ENCODE results near the gene CDC14A. TPM values are rescaled to one million over a fixed set of nuclear protein-coding genes. Genes with fewer than 3 reads are reported as not detected.
"Not testable (repeated sequence)": the region's sequence is repeated elsewhere in the genome, so short reads cannot be mapped to it uniquely, and the experiment has no call there.

The CDC14A gene
- total and polyA plus RNA-seq, 11 donors, result 1.7 to 8.8 (median 3.5) TPM

DNA sequence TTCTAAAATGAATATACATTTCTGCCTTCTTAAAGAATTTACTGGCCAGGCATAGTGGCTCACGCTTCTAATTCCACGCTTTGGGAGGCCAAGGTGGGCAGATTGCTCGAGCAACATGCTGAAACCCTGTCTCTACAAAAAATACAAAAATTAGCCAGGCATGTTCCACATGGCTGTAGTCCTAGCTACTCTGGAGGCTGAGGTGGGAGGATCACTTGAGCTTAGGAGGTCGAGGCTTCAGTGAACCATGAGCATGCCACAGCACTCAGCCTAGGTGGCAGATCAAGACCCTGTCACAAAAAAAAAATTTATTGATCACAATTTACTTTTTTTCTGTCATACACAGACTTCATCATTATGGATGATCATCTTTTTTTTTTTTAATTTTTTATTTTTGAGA lies 11.5 kb downstream of the CDC14A start:
- Histone ChIP-seq H3K4me1 (peaks cover 6 to 40% (median 18%) of the 10 kb centered on the region in 12 donors), H3K36me3 (peaks cover 0 to 4% (median 0%) of the 10 kb centered on the region in 9 donors), H3K27me3 (no peaks in the 10 kb centered on the region), H3K4me3 (no peak overlapping the region), H3K9me3 (no peaks in the 10 kb centered on the region), H3K27ac (no peak overlapping the region)
- WGBS, 4 donors, result 88 to 99% (median 98%) methylated on average over 4 of the region's 4 CpGs
- intact Hi-C loops (cut with DNase I), result no loop called here
- TF ChIP-seq, protein P1, sequence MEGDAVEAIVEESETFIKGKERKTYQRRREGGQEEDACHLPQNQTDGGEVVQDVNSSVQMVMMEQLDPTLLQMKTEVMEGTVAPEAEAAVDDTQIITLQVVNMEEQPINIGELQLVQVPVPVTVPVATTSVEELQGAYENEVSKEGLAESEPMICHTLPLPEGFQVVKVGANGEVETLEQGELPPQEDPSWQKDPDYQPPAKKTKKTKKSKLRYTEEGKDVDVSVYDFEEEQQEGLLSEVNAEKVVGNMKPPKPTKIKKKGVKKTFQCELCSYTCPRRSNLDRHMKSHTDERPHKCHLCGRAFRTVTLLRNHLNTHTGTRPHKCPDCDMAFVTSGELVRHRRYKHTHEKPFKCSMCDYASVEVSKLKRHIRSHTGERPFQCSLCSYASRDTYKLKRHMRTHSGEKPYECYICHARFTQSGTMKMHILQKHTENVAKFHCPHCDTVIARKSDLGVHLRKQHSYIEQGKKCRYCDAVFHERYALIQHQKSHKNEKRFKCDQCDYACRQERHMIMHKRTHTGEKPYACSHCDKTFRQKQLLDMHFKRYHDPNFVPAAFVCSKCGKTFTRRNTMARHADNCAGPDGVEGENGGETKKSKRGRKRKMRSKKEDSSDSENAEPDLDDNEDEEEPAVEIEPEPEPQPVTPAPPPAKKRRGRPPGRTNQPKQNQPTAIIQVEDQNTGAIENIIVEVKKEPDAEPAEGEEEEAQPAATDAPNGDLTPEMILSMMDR (IDR thresholded peaks at IDR 0.05), result no peak
- no peak for TF ChIP-seq POLR2A (IDR thresholded peaks at IDR 0.05)
- ATAC-seq, result no peak
- no peak for DNase-seq

DNA sequence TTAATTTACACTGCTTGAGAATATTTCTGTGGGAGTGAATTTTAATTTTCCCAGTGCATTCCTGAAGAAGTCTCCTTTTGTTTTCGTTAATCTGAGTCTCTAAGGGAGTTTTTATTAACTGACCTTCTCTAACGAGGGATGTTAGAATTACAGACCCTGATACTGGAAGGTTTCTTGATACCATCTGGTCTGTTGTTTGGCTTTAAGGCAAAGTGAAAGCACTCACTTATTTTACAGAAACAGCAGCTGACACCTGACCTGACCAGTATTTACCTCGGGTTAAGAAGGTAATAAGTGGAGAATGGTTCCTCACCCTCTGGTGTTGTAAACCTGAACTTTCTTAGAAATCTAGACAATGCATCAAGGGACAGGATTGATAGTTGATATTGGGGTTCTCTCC lies 12.4 kb downstream of the CDC14A start:
- H3K4me3 ChIP-seq, result no peak overlapping the region
- H3K27me3 ChIP-seq, result no peaks in the 10 kb centered on the region
- H3K9me3 ChIP-seq, result peaks cover 0 to 6% (median 0%) of the 10 kb centered on the region in 12 donors
- peaks cover 6 to 31% (median 13%) of the 10 kb centered on the region in 12 donors for H3K4me1 ChIP-seq
- TF ChIP-seq, protein P1 (IDR thresholded peaks at IDR 0.05), result no peak
- TF ChIP-seq POLR2A (IDR thresholded peaks at IDR 0.05), result no peak
- H3K36me3 ChIP-seq, result no peaks in the 10 kb centered on the region
- no peak overlapping the region for H3K27ac ChIP-seq
- WGBS, 4 donors, result 55 to 81% (median 65%) methylated on average over 3 of the region's 3 CpGs
- DNase-seq (no peak), ATAC-seq (no peak)
- intact Hi-C loops (cut with DNase I), result no loop called here

DNA sequence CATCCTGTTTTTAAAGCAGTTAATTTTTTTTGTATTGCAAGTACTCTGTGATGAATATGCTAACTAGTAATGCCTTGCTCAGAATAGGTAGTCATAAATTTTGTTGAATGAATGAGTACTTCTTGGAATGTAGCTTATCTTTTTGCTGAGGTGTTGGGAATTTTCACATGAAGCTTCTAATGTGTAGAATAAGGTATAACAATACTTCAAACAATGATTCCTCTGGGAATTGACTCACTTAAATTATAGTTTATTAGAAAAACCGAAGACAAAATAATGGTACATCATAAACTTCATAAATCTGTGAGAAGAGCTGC lies 13.9 kb downstream of the CDC14A start:
- ATAC-seq, result no peak
- no peak overlapping the region for H3K4me3 ChIP-seq
- peaks cover under 1 to 16% (median 4%) of the 10 kb centered on the region in 12 donors for H3K4me1 ChIP-seq
- H3K27ac ChIP-seq, result no peak overlapping the region
- H3K36me3 ChIP-seq, result no peaks in the 10 kb centered on the region
- no peak for DNase-seq
- H3K9me3 ChIP-seq, result peaks cover 0 to 6% (median 0%) of the 10 kb centered on the region in 12 donors
- H3K27me3 ChIP-seq, result no peaks in the 10 kb centered on the region
- intact Hi-C loops (cut with DNase I), result no loop called here
- 96 to 100% (median 98%) methylated on average over 1 of the region's 1 CpG for WGBS, 4 donors
- TF ChIP-seq, protein P1 (IDR thresholded peaks at IDR 0.05), result no peak
- TF ChIP-seq POLR2A (IDR thresholded peaks at IDR 0.05), result no peak

DNA sequence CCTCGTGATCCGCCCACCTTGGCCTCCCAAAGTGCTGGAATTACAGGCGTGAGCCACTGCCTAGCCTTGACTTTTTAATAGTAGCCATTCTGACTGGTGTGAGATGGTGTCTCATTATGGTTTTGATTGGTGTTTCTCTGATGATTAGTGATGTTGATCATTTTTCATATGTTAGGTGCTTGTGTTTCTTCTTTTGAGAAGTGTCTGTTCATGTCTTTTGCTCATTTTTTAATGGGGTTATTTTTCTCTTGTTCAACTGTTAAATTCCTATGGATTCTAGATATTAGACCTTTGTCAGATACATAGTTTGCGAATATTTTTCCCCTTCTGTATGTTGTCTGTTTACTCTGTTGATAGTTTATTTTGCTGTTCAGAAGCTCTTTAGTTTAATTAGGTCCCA lies 17.0 kb downstream of the CDC14A start:
- H3K4me3 ChIP-seq; H3K4me1 ChIP-seq; H3K27ac ChIP-seq; H3K9me3 ChIP-seq; H3K36me3 ChIP-seq; DNase-seq; H3K27me3 ChIP-seq; intact Hi-C loops (cut with DNase I); ATAC-seq: not testable (repeated sequence)
- 94 to 100% (median 97%) methylated on average over 4 of the region's 4 CpGs for WGBS, 4 donors

DNA sequence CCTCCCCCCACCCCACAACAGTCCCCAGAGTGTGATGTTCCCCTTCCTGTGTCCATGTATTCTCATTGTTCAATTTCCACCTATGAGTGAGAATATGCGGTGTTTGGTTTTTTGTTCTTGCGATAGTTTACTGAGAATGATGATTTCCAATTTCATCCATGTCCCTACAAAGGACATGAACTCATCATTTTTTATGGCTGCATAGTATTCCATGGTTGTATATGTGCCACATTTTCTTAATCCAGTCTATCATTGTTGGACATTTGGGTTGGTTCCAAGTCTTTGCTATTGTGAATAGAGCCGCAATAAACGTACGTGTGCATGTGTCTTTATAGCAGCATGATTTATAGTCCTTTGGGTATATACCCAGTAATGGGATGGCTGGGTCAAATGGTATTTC lies 21.6 kb downstream of the CDC14A start:
- intact Hi-C loops (cut with DNase I); ATAC-seq; H3K27me3 ChIP-seq; DNase-seq; H3K4me3 ChIP-seq; H3K27ac ChIP-seq; H3K9me3 ChIP-seq; H3K36me3 ChIP-seq: not testable (repeated sequence)
- peaks cover 0 to 26% (median 0%) of the 10 kb centered on the region in 12 donors for H3K4me1 ChIP-seq
- WGBS, 4 donors, result 75 to 97% (median 94%) methylated on average over 3 to 5 of the region's 5 CpGs

DNA sequence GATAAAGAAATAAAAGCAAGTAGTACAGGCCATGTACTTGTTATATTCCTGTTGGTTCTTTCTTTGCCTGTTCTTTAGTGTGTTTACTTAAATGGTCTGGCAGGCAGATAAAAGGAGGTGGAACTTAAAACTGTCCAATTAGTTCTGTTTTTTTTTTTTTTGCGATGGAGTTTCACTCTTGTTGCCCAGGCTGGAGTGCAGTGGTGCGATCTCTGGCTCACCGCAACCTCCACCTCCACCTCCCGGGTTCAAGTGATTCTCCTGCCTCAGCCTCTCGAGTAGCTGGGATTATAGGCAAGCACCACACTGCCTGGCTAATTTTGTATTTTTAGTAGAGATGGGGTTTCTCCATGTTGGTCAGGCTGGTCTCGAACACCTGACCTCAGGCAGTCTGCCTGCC lies 24.6 kb downstream of the CDC14A start:
- H3K9me3 ChIP-seq; ATAC-seq; H3K36me3 ChIP-seq; H3K27ac ChIP-seq; H3K27me3 ChIP-seq; H3K4me3 ChIP-seq; DNase-seq; intact Hi-C loops (cut with DNase I): not testable (repeated sequence)
- peaks cover 0 to 26% (median 0%) of the 10 kb centered on the region in 12 donors for H3K4me1 ChIP-seq
- WGBS, 4 donors, result 92 to 99% (median 96%) methylated on average over 6 of the region's 6 CpGs

Data from heart left ventricle (tissue), 16 donors.